ENCODE data around the gene APOE. TPM values are rescaled to one million over a fixed set of nuclear protein-coding genes. Genes with fewer than 3 reads are reported as not detected.

APOE gene
- total RNA-seq, 1 donor from 2014 or later, result 65.9 TPM

GRCh38 chr19:44931541-44931940, 25.9 kb downstream of the APOE start:
- Mint-ChIP-seq H3K27me3 (ENCODE audit: unreplicated experiment) (peaks cover 7% of the 10 kb centered on the region), H3K4me3 (ENCODE audit: unreplicated experiment) (no peak overlapping the region), H3K36me3 (ENCODE audit: unreplicated experiment) (no peaks in the 10 kb centered on the region), H3K4me1 (ENCODE audit: low read depth, unreplicated experiment) (no peaks in the 10 kb centered on the region), H3K9me3 (ENCODE audit: unreplicated experiment) (peaks cover 2% of the 10 kb centered on the region), H3K27ac (ENCODE audit: unreplicated experiment) (no peak overlapping the region)
- no peak for TF ChIP-seq CTCF (IDR thresholded peaks at IDR 0.05; ENCODE audit: partially characterized antibody, unreplicated experiment)
- no peak for DNase-seq

GRCh38 chr19:44939668-44940067, 34.1 kb downstream of the APOE start:
- no peak for TF ChIP-seq CTCF (IDR thresholded peaks at IDR 0.05; ENCODE audit: partially characterized antibody, unreplicated experiment)
- Mint-ChIP-seq H3K4me3 (ENCODE audit: unreplicated experiment) (no peak overlapping the region), H3K9me3 (ENCODE audit: unreplicated experiment) (no peaks in the 10 kb centered on the region), H3K36me3 (ENCODE audit: unreplicated experiment) (no peaks in the 10 kb centered on the region), H3K4me1 (ENCODE audit: low read depth, unreplicated experiment) (peaks cover 3% of the 10 kb centered on the region), H3K27me3 (ENCODE audit: unreplicated experiment) (peaks cover 2% of the 10 kb centered on the region), H3K27ac (ENCODE audit: unreplicated experiment) (no peak overlapping the region)
- DNase-seq, result no peak

GRCh38 chr19:44942067-44942571, 36.5 kb downstream of the APOE start, which contains the start of gene APOC4:
Gene APOC4, plus strand, starts transcription at chr19:44942237. Its CDS starts 41 bp downstream, at chr19:44942278.
- Mint-ChIP-seq H3K4me3 (ENCODE audit: unreplicated experiment) (peak within 1 kb of the TSS; percentile 0), H3K27me3 (ENCODE audit: unreplicated experiment) (peaks cover 2% of the 10 kb centered on the region), H3K9me3 (ENCODE audit: unreplicated experiment) (no peaks in the 10 kb centered on the region), H3K4me1 (ENCODE audit: low read depth, unreplicated experiment) (peaks cover 3% of the 10 kb centered on the region), H3K36me3 (ENCODE audit: unreplicated experiment) (no peaks in the 10 kb centered on the region), H3K27ac (ENCODE audit: unreplicated experiment) (no peak within 1 kb of the TSS)
- DNase-seq, result no peak
- TF ChIP-seq CTCF (IDR thresholded peaks at IDR 0.05; ENCODE audit: partially characterized antibody, unreplicated experiment), result no peak

GRCh38 chr19:44943801-44944249, 38.2 kb downstream of the APOE start:
- no peak overlapping the region for H3K4me3 Mint-ChIP-seq (ENCODE audit: unreplicated experiment)
- TF ChIP-seq CTCF (IDR thresholded peaks at IDR 0.05; ENCODE audit: partially characterized antibody, unreplicated experiment), result no peak
- no peaks in the 10 kb centered on the region for H3K9me3 Mint-ChIP-seq (ENCODE audit: unreplicated experiment)
- no peak overlapping the region for H3K27ac Mint-ChIP-seq (ENCODE audit: unreplicated experiment)
- H3K36me3 Mint-ChIP-seq (ENCODE audit: unreplicated experiment), result no peaks in the 10 kb centered on the region
- peaks cover 2% of the 10 kb centered on the region for H3K27me3 Mint-ChIP-seq (ENCODE audit: unreplicated experiment)
- DNase-seq, result no peak
- H3K4me1 Mint-ChIP-seq (ENCODE audit: low read depth, unreplicated experiment), result peaks cover 7% of the 10 kb centered on the region

GRCh38 chr19:44947041-44947581, 41.5 kb downstream of the APOE start:
- Mint-ChIP-seq H3K27ac (ENCODE audit: unreplicated experiment) (no peak overlapping the region), H3K36me3 (ENCODE audit: unreplicated experiment) (no peaks in the 10 kb centered on the region), H3K4me3 (ENCODE audit: unreplicated experiment) (no peak overlapping the region), H3K9me3 (ENCODE audit: unreplicated experiment) (no peaks in the 10 kb centered on the region), H3K4me1 (ENCODE audit: low read depth, unreplicated experiment) (peaks cover 17% of the 10 kb centered on the region), H3K27me3 (ENCODE audit: unreplicated experiment) (peaks cover 2% of the 10 kb centered on the region)
- no peak for TF ChIP-seq CTCF (IDR thresholded peaks at IDR 0.05; ENCODE audit: partially characterized antibody, unreplicated experiment)
- no peak for DNase-seq
